ENCODE results near the gene CTNNA3.

CTNNA3 gene

GRCh38 chr10:66931949-66932343 lies 764.0 kb downstream of the CTNNA3 start:
- no peak for DNase-seq (ENCODE audit: low read depth in 2 of 2)

DNA sequence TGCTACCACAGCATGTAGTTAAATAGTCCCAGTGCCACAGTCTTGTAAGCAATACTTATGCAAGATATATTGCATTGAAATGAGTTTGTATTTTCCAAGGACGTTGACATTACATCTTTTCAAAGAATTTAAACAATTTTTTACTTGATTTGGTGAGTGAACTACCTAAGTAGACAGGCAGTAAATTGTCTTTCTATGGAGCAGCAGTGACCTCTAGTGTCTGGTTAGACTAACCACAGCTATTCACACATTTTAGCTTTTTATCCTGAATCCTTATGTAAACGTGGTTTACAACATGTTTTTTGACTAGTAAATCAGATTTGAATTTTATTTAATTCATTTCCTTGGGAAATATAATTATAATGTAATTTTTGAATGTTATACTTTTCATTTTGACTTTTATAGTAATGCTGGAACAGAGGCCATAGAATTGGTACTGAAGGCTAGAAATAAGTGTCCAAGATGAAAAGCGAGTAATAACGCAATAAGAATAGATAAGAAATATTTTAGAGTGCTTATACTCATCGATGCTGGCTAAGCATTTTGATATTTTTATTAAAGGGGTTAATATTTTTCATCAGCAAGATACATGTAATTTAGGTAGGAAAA lies 764.6 kb downstream of the CTNNA3 start:
- peak in 1 of 2 donors; percentile 1 for DNase-seq (ENCODE audit: low read depth in 2 of 2)

DNA sequence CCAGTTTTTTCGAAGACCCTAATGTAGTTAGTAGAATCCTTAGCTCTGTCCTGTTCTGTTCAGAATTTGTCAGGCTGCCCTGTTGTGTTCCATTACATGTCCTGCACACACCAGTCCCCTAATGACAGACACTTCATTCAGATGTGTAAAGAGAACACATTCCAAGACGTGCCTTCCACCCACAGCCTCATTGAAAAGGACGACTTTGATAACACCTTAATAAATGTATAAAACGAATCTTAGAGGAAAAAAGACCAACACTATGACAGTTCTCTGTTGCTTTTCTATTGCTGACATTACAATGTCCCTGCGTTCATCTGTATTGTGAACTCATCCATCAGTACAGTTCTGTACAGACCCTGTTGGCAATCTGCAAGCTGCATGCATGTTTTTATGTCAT lies 766.6 kb downstream of the CTNNA3 start:
- no peak for DNase-seq (ENCODE audit: low read depth in 2 of 2)

DNA sequence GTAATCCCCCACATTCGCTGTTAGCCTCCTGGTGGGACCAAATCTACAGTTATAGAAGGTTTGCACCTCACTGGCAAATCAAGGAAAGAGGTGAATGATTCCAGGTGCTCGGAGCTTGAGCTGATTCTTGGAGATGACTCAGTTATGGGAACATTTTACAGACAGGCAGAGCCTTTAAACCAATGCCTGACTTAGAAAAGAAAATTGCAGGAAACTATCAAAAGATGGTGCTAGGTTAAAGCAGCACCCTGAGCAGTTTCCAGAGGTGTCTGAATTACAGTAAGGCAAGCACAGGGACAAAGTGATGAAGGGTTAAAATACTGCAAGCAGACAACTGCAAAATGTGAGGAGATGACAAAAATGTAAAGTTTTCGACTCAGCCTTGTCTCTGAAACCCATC lies 767.2 kb downstream of the CTNNA3 start:
- DNase-seq (ENCODE audit: low read depth in 2 of 2) = no peak

DNA sequence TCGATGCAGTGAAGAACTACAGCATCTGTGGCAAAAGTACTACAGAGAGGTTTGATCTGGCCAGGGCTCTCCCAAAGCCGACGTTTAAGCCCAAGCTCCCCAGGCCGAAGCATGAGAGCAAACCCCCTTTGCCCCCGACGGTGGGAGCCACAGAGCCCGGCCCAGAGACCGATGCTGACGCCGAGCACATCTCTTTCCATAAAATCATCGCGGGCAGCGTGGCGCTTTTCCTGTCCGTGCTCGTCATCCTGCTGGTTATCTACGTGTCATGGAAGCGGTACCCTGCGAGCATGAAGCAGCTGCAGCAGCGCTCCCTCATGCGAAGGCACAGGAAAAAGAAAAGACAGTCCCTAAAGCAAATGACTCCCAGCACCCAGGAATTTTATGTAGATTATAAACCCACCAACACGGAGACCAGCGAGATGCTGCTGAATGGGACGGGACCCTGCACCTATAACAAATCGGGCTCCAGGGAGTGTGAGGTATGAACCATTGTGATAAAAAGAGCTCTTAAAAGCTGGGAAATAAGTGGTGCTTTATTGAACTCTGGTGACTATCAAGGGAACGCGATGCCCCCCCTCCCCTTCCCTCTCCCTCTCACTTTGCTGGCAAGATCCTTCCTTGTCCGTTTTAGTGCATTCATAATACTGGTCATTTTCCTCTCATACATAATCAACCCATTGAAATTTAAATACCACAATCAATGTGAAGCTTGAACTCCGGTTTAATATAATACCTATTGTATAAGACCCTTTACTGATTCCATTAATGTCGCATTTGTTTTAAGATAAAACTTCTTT lies 767.8 kb downstream of the CTNNA3 start:
- no peak for DNase-seq (ENCODE audit: low read depth in 2 of 2)

GRCh38 chr10:66927251-66927935 lies 768.6 kb downstream of the CTNNA3 start:
- DNase-seq (ENCODE audit: low read depth in 2 of 2) = no peak

- DNase-seq (ENCODE audit: low read depth in 2 of 2) = no peak
Observed at GRCh38 chr10:66926841-66927240, 769.2 kb downstream of the CTNNA3 start.

- DNase-seq (ENCODE audit: low read depth in 2 of 2) = peak in 1 of 2 donors; percentile 3
Observed at GRCh38 chr10:66925896-66926715, 769.9 kb downstream of the CTNNA3 start, which contains the start of gene LRRTM3. LRRTM3 (plus strand) TSS chr10:66926036.

- no peak for DNase-seq (ENCODE audit: low read depth in 2 of 2)
Observed at GRCh38 chr10:66925373-66925772, 770.6 kb downstream of the CTNNA3 start.

DNA sequence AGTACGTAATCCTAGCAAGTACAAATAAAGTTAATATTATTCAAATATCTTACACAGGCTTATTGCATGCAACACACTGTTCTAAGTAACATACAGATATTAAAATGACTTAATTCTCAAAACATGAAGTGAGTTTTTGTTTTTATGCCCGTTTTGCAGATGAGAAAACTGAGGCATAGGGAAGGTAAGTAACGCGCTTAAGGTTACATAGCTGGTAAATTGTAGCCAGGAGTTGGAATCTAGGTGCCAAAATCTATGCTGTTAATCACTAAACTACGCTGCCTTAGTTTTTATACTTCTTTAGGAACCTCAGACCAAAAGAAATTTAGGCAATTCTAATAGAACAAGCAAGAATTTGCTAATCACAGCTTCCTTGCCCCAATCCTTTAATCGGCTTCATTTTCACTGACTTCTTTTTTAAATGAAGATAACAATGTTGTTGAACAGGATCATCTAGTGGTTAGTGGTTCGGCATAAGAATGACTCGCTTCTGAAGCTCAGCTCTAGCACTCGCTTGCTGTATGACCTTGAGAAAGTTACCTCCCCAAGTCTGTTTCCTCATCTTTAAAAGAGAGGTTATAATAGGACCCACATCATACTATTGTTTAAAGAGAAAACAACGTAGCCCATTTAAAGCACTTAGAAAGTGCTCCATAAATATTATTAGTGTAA lies 771.2 kb downstream of the CTNNA3 start:
- DNase-seq (ENCODE audit: low read depth in 2 of 2) = no peak

- no peak for DNase-seq (ENCODE audit: low read depth in 2 of 2)
Observed at GRCh38 chr10:66919248-66919647, 776.7 kb downstream of the CTNNA3 start.

GRCh38 chr10:66917104-66917503 lies 778.9 kb downstream of the CTNNA3 start:
- no peak for DNase-seq (ENCODE audit: low read depth in 2 of 2)

- no peak for DNase-seq (ENCODE audit: low read depth in 2 of 2)
Observed at GRCh38 chr10:66916030-66916429, 780.0 kb downstream of the CTNNA3 start.

DNA sequence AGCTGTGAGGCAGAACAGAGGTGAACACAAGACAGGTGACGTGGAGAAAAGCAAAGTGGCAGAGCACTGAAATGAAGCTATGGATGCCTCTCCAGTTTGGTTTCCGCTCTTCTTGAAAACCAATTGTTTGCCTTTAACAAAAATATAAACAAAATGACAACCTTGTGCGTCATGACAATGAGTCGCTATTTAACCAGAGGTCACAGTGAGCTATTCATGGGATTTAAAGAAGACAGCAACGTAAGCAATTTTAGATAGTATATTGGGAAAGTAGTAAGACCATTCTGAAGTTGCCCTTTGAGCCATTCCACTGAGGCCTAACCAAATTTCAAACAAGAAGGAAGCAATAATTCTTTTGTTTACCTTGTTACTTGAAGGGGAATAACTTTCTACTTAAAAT lies 785.3 kb downstream of the CTNNA3 start:
- DNase-seq (ENCODE audit: low read depth in 2 of 2) = no peak

DNA sequence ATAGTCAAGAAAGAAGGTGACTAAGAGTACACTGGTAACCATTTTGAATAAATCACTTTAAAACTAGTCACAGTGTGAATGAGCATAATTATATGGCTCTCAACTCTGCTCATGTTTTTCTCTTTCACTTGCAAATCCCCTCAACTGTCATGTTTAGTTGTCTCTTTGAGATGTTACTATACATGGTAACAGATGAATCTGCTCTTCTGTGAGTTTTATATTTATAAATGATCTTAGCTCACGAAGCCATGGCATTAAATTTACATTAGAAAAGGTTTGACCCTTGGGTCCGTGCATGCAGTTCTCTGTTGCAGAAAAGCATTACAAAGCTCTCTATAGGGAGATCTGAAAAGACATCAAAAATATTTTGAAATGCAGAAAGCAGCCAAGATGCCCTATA lies 803.1 kb downstream of the CTNNA3 start:
- no peak for DNase-seq (ENCODE audit: low read depth in 2 of 2)

DNA sequence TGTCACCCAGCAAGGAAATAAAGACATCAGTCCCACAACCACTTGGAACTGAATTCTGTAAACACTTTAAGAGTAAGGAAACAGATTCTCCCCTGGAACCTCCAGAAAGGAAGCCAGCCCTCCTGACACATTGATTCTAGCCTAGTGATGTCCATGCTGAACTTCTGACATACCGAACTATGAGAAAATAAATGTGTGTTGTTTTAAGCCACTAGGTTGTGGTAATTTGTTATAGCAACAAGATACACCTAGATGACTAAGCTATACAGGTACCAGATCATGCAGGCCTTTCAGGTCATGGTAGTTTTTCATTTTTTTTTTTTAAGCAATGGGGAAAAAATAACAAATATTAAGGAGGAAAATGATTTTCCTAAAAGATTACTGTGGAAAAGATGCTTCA lies 807.8 kb downstream of the CTNNA3 start:
- DNase-seq (ENCODE audit: low read depth in 2 of 2) = no peak

DNA sequence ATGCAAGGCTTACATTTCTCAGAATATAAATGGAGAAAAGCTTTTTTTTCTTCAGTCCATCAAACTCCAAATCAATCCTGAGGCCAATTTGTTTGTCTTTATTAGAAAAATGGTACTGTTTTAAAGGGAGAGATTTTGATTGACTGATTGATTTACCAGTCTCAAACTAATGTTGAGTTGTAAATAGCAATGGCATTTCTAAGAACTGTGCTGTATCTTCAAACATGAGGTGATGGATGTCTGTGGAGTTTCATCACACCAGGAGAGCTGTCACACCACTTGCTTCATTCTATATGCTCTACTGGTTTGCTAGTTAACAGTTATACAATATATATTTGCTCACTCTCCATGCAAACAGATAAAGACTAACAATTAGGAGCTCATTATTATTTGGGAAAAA lies 809.1 kb downstream of the CTNNA3 start:
- DNase-seq (ENCODE audit: low read depth in 2 of 2) = no peak

- DNase-seq (ENCODE audit: low read depth in 2 of 2) = no peak
Observed at GRCh38 chr10:66882271-66882670, 813.7 kb downstream of the CTNNA3 start.

DNA sequence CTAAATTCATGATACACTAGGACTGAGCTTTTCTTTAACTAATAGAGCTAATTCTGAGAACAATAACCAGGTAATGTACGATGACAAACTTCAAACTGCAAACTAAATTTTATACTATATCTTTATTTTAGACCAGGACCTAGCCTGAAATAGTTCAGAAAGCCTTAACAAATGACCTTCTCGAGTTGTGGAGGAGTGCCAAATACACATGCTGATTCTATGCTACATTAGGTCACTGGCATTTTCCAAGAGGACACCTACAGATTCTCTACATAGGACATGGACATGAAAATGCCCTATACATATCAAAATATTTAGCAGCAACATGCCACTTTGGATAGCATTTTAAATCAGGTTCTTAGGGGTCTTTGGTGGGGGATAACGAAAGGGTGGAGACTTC lies 814.2 kb downstream of the CTNNA3 start:
- DNase-seq (ENCODE audit: low read depth in 2 of 2) = no peak

DNA sequence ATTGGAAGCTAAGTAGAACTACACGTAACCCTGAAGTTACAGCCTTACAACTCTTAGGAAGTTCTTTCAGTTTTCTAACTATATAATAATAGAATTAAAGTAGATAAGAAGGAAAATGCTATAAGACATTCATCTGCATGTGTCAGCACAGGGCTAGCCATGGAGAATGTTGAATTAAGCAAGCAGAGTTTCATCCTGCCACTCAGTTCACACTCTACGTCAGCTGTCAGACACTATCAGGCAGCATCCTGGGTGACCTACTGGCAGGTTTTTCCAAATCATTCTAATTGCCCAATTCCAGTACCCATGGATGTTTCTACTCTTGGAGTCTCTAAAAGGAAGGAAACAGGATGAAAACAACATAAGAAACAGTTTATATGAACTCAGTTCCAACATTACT lies 815.2 kb downstream of the CTNNA3 start:
- no peak for DNase-seq (ENCODE audit: low read depth in 2 of 2)

DNA sequence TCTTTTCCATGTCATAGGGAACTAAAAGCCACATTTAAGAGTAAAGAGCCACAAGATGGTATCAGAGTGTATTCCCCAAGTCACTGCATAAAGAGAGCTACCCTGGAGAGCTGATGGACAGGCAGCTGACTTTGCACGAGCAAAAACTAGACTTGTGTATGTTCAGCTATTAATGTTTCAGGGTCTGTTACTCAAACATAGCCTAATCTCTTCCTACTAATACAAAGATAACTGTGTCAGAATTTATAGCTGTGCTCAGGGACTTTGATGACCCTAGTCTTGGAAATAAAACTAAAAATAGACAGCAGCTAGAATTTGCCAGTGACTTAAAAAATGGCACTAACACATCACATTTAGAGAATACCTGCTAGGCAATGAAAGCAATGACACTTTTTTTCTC lies 815.7 kb downstream of the CTNNA3 start:
- no peak for DNase-seq (ENCODE audit: low read depth in 2 of 2)

All from stimulated activated CD4-positive, alpha-beta T cell treated with anti-CD3 and anti-CD28 coated beads, Interleukin-15, amount 100 ng/mL, for 48 hours (primary cell).